SK-N-SH (cell line): ENCODE measurements around the gene SPIRE1. TPM values are rescaled to one million over a fixed set of nuclear protein-coding genes. Genes with fewer than 3 reads are reported as not detected.

Experiments
- CTCF ChIA-PET: fragments of 300-600, 350-600 bp; formaldehyde crosslinking; extraction: SDS; loops from one replicate; lab custom pipeline; 2021; lab: Yijun Ruan, JAX
- POLR2A ChIA-PET: fragments of 350-600 bp; sonication (Branson Sonifier 250); formaldehyde crosslinking; extraction: SDS; loops from one replicate; lab custom pipeline; 2020; ENCODE audit warnings: antibody characterized with exemption, inconsistent platforms; lab: Yijun Ruan, JAX
- DNase-seq: peaks from one replicate; pipeline ENCODE4 v3.0.0; 2012
- H2AFZ ChIP-seq: fragments of 200-600 bp; sonication (generic); 2 replicates; pipeline ENCODE4 v1.8.1; 2016; ENCODE audit warnings: antibody characterized with exemption, mild to moderate bottlenecking, low read depth
- H3F3A ChIP-seq: fragments of 200-600 bp; sonication (generic); replicated peaks from 2 replicates; pipeline ENCODE3; 2016; ENCODE audit warnings: antibody characterized with exemption, mild to moderate bottlenecking; ENCODE audit not compliant: insufficient read depth
- H3K27ac ChIP-seq, 2 experiments: fragments of 200-500 bp in 1 of 2; fragments of 200-600 bp in 1 of 2; sonication (Bioruptor generic) in 1 of 2; sonication (generic), shearing (Covaris generic) in 1 of 2; 2 replicates each; pipeline versions ENCODE4 v1.5.1 to v1.6.1; 2014 to 2016; ENCODE audit warnings: low read depth in 2 of 2, inconsistent platforms in 1 of 2, low read length in 1 of 2, mild to moderate bottlenecking in 1 of 2, mixed read lengths in 1 of 2
- H3K27me3 ChIP-seq: fragments of 200-600 bp; sonication (generic), shearing (Covaris generic); 2 replicates; pipeline ENCODE4 v1.6.1; 2016; ENCODE audit warnings: mixed run types; ENCODE audit not compliant: insufficient read depth
- H3K36me3 ChIP-seq, 2 experiments: fragments of 200-500 bp in 1 of 2; fragments of 200-600 bp in 1 of 2; sonication (Bioruptor generic) in 1 of 2; sonication (generic) in 1 of 2; replicated peaks in 1 of 2; 2 replicates each; pipeline versions ENCODE3 to v1.5.1; 2014 to 2016; ENCODE audit warnings: low read length in 1 of 2, mild to moderate bottlenecking in 1 of 2; ENCODE audit not compliant: insufficient read depth in 2 of 2, control insufficient read depth in 1 of 2
- H3K4me1 ChIP-seq, 2 experiments: fragments of 200-500 bp in 1 of 2; fragments of 200-600 bp in 1 of 2; sonication (Bioruptor generic) in 1 of 2; sonication (generic), shearing (Covaris generic) in 1 of 2; 2 replicates each; pipeline versions ENCODE4 v1.5.1 to v1.6.1; 2014 to 2016; ENCODE audit warnings: low read depth in 1 of 2, low read length in 1 of 2, mixed run types in 1 of 2; ENCODE audit not compliant: insufficient read depth in 2 of 2, control insufficient read depth in 1 of 2
- H3K4me2 ChIP-seq: fragments of 200-600 bp; sonication (generic), shearing (Covaris generic); 2 replicates; pipeline ENCODE4 v1.6.1; 2017; ENCODE audit warnings: mixed run types
- H3K4me3 ChIP-seq, 2 experiments: fragments of 200-500 bp in 1 of 2; fragments of 200-600 bp in 1 of 2; sonication (Bioruptor generic) in 1 of 2; sonication (generic), shearing (Covaris generic) in 1 of 2; 2 replicates each; pipeline versions ENCODE4 v1.5.1 to v1.8.1; 2014 to 2016; ENCODE audit warnings: low read depth in 2 of 2, inconsistent platforms in 1 of 2, low read length in 1 of 2, mild to moderate bottlenecking in 1 of 2, mixed read lengths in 1 of 2, moderate library complexity in 1 of 2
- H3K79me2 ChIP-seq: fragments of 200-600 bp; sonication (generic); 2 replicates; pipeline ENCODE4 v1.8.1; 2017; ENCODE audit warnings: mild to moderate bottlenecking; ENCODE audit not compliant: insufficient read depth
- H3K9ac ChIP-seq: fragments of 200-600 bp; sonication (generic); 2 replicates; pipeline ENCODE4 v1.6.1; 2017; ENCODE audit warnings: mixed run types
- H3K9me2 ChIP-seq: fragments of 200-600 bp; sonication (generic); 2 replicates; pipeline ENCODE4 v1.6.1; 2017; ENCODE audit warnings: mixed run types
- H3K9me3 ChIP-seq: fragments of 200-600 bp; sonication (generic); 2 replicates; pipeline ENCODE4 v1.6.1; 2017; ENCODE audit warnings: mixed run types, mild to moderate bottlenecking, moderate library complexity
- H4K20me1 ChIP-seq: fragments of 200-600 bp; sonication (generic); 2 replicates; pipeline ENCODE4 v1.6.1; 2017; ENCODE audit warnings: mild to moderate bottlenecking, mixed run types; ENCODE audit not compliant: insufficient read depth
- EP300 ChIP-seq, 2 experiments: IDR thresholded peaks; 2 replicates each; pipeline versions ENCODE4 v1.4.0 to v1.6.1; 2012; ENCODE audit warnings: borderline replicate concordance in 1 of 2, low read depth in 1 of 2, low read length in 1 of 2
- FOSL2 ChIP-seq: IDR thresholded peaks from 2 replicates; pipeline ENCODE4 v1.4.0; 2012; ENCODE audit warnings: low read depth, mild to moderate bottlenecking, moderate library complexity, borderline replicate concordance
- GATA2 ChIP-seq: sonication (generic); formaldehyde crosslinking; IDR thresholded peaks from 2 replicates; pipeline ENCODE4 v1.5.0; 2020; ENCODE audit warnings: mild to moderate bottlenecking, missing genetic modification reagents
- NRF1 ChIP-seq: IDR thresholded peaks from 2 replicates; pipeline ENCODE4 v1.6.1; 2012; ENCODE audit warnings: low read depth, mild to moderate bottlenecking, low read length
- RCOR1 ChIP-seq: fragments of 150-350 bp; IDR thresholded peaks from 2 replicates; pipeline ENCODE4 v1.6.1; 2017; ENCODE audit warnings: antibody characterized with exemption, low read length
- WGBS: methylation state at CpG from one replicate; pipeline ENCODE4 v1.1.6; 2017; ENCODE audit warnings: low lambda C conversion rate; 5-methylcytosine and 5-hydroxymethylcytosine counted together
- polyA plus RNA-seq, 3 experiments: library from polyadenylated mRNA; depleted of rRNA; stranded (reverse); fragments of >200 nt; gene quantifications; 2 replicates each; pipeline ENCODE4 v1.2.3, GENCODE V29; 2012
- TF ChIP-seq, protein P1 (sequence below): IDR thresholded peaks from 2 replicates; pipeline ENCODE4 v1.4.0; 2012; ENCODE audit warnings: low read depth, borderline replicate concordance
- TF ChIP-seq, protein P2 (sequence below): IDR thresholded peaks from 2 replicates; pipeline ENCODE4; 2012
- TF ChIP-seq, protein P3 (sequence below): fragments of 150-350 bp; IDR thresholded peaks from 2 replicates; pipeline ENCODE4 v1.6.1; 2016; ENCODE audit warnings: mild to moderate bottlenecking, low read depth, low read length

SPIRE1 gene
- polyA plus RNA-seq, 1 of the 3 experiments (the other 2 are of a cell fraction), result 6.7 TPM

DNA sequence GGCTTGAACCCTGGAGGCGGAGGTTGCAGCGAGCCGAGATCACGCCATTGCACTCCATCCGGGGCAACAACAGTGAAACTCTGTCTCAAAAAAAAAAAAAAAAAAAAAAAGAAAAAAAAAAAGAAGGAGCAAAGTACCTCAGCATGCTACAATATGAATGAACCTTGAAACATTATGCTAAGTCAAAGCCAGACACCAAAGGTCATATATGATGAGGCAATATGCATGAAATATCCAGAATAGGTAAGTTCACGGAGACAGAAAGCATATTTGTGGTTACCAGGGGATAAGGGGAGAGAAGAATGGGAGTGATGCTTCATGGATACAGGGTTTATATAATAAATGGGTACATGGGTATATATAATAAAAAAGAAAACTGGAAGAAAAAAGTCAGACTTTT, 156.9 kb downstream of the SPIRE1 start:
- Histone ChIP-seq H3K79me2 (no peaks in the 10 kb centered on the region), H2AFZ (no peak overlapping the region), H3K9ac (no peak overlapping the region), H3K27ac (no peak overlapping the region), H3K4me2 (no peak overlapping the region), H3K4me3 (no peak overlapping the region), H3K36me3 (peaks cover 3 to 16% of the 10 kb centered on the region in 2 experiments)
- no peak for DNase-seq
- 98% methylated on average over 6 of the region's 6 CpGs for WGBS
- no peak for TF ChIP-seq FOSL2
- TF ChIP-seq RCOR1, result no peak
- TF ChIP-seq, all 33 proteins: peak for 0
- POLR2A ChIA-PET, result no interaction called here
- Histone ChIP-seq H3K4me1 (no peaks in the 10 kb centered on the region), H3K27me3 (no peaks in the 10 kb centered on the region), H3F3A (no peaks in the 10 kb centered on the region), H4K20me1 (no peaks in the 10 kb centered on the region), H3K9me2 (no peaks in the 10 kb centered on the region), H3K9me3 (no peaks in the 10 kb centered on the region)
- CTCF ChIA-PET, result no interaction called here

DNA sequence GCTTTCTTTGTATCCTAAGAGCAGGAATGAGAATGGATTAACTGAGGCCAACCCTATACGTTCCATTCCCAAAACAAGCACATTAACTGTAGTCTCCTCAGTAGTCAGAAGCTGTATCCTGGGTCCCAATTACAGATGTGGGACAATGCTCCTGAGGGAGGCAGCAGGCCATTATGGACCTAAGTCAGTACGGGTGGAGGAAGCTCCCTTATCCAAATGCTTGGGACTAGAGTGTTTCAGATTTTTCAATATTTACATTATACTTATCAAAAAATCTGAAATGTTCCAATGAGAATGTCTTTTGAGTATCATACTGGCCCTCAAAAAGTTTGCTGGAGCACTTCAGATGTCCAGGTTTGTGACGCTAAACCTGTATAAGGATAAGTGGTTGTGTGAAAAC, 160.1 kb downstream of the SPIRE1 start:
- Histone ChIP-seq H3K27me3 (no peaks in the 10 kb centered on the region), H3K4me3 (no peak overlapping the region), H3K9me3 (no peaks in the 10 kb centered on the region), H2AFZ (no peak overlapping the region), H3K27ac (no peak overlapping the region), H3K9ac (no peak overlapping the region), H3F3A (no peaks in the 10 kb centered on the region), H3K4me1 (no peaks in the 10 kb centered on the region), H3K36me3 (peaks cover 2 to 11% of the 10 kb centered on the region in 2 experiments), H3K4me2 (no peak overlapping the region), H3K79me2 (no peaks in the 10 kb centered on the region), H3K9me2 (no peaks in the 10 kb centered on the region), H4K20me1 (no peaks in the 10 kb centered on the region)
- POLR2A ChIA-PET, result no interaction called here
- TF ChIP-seq, protein P1, sequence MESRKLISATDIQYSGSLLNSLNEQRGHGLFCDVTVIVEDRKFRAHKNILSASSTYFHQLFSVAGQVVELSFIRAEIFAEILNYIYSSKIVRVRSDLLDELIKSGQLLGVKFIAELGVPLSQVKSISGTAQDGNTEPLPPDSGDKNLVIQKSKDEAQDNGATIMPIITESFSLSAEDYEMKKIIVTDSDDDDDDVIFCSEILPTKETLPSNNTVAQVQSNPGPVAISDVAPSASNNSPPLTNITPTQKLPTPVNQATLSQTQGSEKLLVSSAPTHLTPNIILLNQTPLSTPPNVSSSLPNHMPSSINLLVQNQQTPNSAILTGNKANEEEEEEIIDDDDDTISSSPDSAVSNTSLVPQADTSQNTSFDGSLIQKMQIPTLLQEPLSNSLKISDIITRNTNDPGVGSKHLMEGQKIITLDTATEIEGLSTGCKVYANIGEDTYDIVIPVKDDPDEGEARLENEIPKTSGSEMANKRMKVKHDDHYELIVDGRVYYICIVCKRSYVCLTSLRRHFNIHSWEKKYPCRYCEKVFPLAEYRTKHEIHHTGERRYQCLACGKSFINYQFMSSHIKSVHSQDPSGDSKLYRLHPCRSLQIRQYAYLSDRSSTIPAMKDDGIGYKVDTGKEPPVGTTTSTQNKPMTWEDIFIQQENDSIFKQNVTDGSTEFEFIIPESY, result no peak
- no peak for TF ChIP-seq GATA2 (CRISPR knock-in tag)
- no peak for TF ChIP-seq EP300 (IDR thresholded peaks at IDR 0.05; ENCODE audit: borderline replicate concordance in 1 of 2, low read depth in 1 of 2, low read length in 1 of 2)
- TF ChIP-seq, protein P2, sequence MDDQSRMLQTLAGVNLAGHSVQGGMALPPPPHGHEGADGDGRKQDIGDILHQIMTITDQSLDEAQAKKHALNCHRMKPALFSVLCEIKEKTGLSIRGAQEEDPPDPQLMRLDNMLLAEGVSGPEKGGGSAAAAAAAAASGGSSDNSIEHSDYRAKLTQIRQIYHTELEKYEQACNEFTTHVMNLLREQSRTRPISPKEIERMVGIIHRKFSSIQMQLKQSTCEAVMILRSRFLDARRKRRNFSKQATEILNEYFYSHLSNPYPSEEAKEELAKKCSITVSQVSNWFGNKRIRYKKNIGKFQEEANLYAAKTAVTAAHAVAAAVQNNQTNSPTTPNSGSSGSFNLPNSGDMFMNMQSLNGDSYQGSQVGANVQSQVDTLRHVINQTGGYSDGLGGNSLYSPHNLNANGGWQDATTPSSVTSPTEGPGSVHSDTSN, result no peak
- TF ChIP-seq NRF1, result no peak
- TF ChIP-seq, protein P3, sequence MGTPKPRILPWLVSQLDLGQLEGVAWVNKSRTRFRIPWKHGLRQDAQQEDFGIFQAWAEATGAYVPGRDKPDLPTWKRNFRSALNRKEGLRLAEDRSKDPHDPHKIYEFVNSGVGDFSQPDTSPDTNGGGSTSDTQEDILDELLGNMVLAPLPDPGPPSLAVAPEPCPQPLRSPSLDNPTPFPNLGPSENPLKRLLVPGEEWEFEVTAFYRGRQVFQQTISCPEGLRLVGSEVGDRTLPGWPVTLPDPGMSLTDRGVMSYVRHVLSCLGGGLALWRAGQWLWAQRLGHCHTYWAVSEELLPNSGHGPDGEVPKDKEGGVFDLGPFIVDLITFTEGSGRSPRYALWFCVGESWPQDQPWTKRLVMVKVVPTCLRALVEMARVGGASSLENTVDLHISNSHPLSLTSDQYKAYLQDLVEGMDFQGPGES, result no peak
- DNase-seq, result no peak
- 97% methylated on average over 3 of the region's 3 CpGs for WGBS
- CTCF ChIA-PET, result interaction anchor here (0.9 to 1.0 kb wide), 2 partner anchors 83 to 105 kb away, joined by 3 read pairs; no protein-coding TSS in a partner anchor
